ENCODE data around the gene WDSUB1.

WDSUB1 gene

DNA sequence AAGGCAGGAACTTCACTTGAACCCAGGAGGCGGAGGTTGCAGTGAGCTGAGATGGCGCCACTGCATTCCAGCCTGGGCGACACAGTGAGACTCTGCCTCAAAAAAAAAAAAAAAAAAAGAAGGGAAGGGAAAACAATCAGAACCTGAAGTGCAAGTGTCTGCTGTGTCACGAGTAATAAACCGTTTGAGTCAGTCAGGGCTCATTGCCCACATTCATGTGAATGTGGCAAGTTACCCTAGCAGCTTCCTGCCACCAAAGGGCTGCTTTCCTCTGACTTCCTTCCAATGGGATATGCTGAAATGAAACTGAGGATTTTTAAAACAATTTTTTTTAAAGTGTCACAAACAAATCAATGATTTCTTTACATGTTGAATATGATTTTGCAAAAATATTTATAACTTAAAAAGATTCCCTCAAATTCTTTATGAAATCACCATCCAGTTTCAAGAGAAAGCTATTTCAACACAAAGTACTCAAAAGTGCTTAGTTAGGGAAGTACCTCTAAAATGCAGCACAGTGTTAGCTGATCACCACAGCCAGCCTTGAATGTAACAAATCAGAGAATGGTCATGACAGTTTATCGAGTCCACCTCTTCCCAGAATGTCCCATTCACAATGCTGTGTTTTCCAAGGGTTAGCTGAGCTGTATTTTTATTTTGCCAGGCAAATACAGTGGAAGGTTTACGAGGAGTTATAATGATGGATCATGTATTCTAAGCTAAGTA lies 36.4 kb downstream of the WDSUB1 start:
- DNase-seq (ENCODE audit: low read depth) = peak; percentile 94
- no peak overlapping the region; the same call in 1 of the 2 replicates for H3K4me3 ChIP-seq (ENCODE audit: low read length)
- TF ChIP-seq, protein P1, sequence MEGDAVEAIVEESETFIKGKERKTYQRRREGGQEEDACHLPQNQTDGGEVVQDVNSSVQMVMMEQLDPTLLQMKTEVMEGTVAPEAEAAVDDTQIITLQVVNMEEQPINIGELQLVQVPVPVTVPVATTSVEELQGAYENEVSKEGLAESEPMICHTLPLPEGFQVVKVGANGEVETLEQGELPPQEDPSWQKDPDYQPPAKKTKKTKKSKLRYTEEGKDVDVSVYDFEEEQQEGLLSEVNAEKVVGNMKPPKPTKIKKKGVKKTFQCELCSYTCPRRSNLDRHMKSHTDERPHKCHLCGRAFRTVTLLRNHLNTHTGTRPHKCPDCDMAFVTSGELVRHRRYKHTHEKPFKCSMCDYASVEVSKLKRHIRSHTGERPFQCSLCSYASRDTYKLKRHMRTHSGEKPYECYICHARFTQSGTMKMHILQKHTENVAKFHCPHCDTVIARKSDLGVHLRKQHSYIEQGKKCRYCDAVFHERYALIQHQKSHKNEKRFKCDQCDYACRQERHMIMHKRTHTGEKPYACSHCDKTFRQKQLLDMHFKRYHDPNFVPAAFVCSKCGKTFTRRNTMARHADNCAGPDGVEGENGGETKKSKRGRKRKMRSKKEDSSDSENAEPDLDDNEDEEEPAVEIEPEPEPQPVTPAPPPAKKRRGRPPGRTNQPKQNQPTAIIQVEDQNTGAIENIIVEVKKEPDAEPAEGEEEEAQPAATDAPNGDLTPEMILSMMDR (conservative IDR thresholded peaks at IDR 0.05; ENCODE audit: low read length) = no peak

DNA sequence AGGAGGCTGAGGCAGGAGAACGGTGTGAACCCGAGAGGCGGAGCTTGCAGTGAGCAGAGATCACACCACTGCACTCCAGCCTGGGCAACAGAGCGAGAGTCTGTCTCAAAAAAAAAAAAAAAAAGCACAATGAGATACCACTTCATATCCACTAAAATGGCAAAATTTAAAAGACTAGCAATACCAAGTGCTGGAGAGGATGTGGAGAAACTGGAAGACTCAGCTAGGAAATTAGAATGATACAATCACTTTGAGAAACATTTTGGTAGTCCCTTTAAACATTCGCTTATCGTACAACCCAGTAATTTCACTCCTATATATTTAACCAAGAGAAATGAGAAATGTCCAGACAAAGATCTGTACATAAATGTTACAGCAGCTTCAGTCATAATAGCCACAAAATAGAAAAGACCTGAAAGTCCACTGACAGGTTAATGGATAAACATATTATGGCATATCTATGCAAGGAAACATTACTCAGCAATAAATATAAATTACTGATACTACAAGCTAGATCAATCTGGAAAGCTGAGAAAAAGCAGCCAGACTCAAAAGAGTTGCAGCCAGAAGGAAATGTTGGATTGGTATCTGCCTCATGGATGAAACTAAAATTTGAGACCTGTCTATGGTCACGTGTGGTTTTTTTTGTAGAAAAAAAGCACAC lies 40.0 kb downstream of the WDSUB1 start:
- no peak overlapping the region for H3K4me3 ChIP-seq (ENCODE audit: low read length)
- TF ChIP-seq, protein P1 (conservative IDR thresholded peaks at IDR 0.05; ENCODE audit: low read length) = no peak
- no peak for DNase-seq (ENCODE audit: low read depth)

DNA sequence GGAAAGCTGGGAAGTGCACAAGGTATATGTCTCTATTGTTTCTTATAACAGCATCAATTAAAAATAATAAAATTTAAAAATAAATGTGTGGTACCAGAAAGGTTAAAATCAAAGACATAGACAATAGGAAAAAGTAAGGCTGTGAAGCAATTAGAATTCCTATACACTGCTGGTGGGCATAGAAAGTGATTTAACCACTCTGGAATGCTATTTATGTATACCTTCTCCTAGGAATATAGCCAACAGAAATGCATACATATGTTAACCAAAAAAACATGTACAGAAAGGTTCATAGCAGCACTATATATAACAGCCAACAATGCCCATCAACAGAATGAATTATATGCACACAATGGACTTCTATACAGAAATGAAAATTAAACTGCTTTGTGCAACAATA lies 43.0 kb downstream of the WDSUB1 start:
- TF ChIP-seq, protein P1 (conservative IDR thresholded peaks at IDR 0.05; ENCODE audit: low read length) = no peak
- DNase-seq (ENCODE audit: low read depth) = no peak

DNA sequence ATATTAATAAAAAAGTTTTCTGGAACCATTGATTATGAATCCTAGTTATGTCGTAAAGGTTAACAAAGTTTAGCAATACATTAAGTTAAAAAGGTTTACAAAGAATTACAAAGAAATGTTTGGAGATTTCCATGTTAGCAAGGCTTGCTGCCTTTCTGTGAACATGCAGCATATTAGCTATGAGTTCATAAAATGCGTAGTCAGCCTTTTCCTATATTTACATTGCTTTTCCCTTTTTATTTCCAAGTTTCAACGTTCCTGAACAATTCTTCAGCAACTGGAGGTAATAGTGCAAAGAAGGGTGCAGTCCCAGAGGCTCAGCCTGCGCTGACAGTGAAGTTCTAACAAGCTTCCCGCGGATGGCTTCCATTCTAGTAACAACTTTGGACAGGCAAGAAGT lies 51.6 kb downstream of the WDSUB1 start:
- no peak overlapping the region for H3K4me3 ChIP-seq (ENCODE audit: low read length)
- TF ChIP-seq, protein P1 (conservative IDR thresholded peaks at IDR 0.05; ENCODE audit: low read length) = no peak
- no peak for DNase-seq (ENCODE audit: low read depth)

More for the DNA sequence above, 43.0 kb downstream of the WDSUB1 start:
- H3K4me3 ChIP-seq (ENCODE audit: low read length) = no peak overlapping the region

DNA sequence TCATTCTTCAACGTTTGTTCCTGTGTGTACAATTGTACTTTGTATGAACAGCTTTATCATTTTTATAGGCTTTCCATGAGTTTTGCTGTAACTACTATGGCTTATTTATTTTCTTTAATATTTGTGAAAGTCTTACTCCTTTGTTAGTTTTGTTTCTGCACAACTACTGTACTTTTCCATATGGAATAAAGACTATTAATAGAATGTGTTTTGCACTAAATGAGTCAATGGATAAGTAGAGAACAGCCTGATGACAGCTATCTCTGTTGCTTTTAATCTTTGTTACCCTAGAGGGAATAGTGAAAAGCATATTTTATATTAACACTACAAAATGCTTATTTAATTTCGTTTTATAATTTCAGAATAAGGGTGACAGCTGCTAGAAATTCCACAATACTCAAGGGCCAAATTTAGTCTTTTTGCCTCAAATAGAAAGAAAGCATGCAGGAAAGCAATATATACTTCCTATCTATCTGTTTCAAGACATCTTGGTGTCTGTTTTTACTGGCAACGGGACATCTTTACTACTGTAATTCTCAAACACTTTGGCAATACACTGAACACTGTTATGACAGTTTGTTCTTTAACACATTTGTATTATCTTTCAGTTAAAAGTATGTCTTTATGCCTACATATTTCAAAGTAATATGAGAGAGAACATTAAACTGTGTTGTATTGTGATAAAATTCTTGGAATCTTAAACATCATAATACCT lies 53.9 kb downstream of the WDSUB1 start:
- no peak overlapping the region for H3K4me3 ChIP-seq (ENCODE audit: low read length)
- TF ChIP-seq, protein P1 (conservative IDR thresholded peaks at IDR 0.05; ENCODE audit: low read length) = no peak
- no peak for DNase-seq (ENCODE audit: low read depth)

DNA sequence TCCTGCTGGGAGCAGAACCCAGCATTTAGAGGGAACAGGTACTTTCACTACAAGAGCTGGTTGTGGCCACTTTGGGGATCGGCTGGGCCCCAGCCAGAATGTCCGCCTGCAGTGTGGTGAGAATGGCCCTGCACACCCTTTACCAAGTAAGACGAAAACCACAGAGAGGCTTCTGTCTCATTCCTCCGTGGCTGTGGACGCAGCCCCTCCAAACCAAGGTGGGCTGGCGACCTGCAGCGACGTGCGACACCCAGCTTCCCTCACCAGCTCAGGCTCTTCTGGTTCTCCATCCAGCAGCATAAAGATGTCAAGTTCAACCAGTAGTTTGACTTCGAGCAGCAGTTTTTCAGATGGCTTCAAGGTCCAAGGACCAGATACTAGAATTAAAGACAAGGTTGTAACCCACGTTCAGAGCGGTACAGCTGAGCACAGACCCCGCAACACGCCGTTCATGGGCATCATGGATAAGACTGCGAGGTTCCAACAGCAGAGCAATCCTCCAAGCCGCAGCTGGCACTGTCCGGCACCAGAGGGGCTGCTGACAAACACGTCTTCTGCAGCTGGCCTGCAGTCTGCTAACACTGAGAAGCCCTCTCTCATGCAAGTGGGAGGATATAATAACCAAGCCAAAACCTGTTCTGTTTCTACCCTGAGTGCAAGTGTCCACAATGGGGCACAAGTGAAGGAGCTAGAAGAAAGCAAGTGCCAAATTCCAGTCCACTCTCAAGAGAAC lies 56.2 kb downstream of the WDSUB1 start:
- no peak for DNase-seq (ENCODE audit: low read depth)
- TF ChIP-seq, protein P1 (conservative IDR thresholded peaks at IDR 0.05; ENCODE audit: low read length) = no peak
- no peak overlapping the region for H3K4me3 ChIP-seq (ENCODE audit: low read length)

All from AG10803 (cell line).